ENCODE measurements around the gene NFATC4. TPM values are rescaled to one million over a fixed set of nuclear protein-coding genes. Genes with fewer than 3 reads are reported as not detected.
"Not testable (repeated sequence)": the region's sequence is repeated elsewhere in the genome, so short reads cannot be mapped to it uniquely, and the experiment has no call there.

Gene NFATC4
- total RNA-seq, 2 experiments from 2014 or later, result 0.11 to 0.30 TPM

DNA sequence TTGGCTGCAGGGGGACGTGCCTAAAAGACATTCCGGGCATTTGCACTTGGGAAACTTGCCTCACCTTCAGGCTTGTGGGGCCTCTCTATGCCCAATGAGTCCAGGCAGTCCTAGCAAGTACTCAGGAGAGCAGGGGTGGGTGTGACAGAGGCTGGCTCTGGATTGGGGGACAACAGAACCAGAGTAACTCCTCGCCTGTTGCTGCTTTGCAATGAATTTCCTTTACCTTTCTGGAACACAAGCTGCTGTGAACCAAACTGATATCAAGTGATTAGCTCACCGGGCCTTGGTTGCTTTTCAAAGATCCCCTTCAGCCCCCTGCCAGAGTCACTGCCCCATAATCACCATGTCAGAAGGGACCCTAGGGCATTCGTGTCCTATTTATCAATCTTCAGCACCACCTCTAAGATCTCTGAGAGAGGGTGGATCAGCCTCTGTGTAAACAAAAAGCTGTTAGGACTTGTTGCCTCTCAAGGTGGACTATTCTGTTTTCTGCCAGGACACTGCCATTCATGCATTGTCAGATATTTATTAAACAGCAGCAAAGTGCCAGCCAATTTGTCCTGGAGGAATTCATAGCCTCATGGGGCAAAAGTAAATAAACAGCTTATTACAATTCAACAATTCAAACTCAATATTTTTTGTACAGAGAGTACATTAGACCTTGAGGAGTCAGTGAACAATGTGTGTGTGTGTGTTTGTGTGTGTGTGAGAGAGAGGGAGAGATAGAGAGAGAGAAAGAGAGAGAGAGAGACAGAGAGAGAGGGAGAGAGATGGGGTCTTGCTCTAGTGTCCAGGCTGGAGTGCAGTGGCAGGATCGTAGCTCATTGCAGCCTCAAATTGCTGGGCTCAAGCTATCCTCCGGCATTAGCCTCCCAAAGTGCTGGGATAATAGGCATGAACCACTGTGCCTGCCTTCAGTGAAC lies 11.3 kb downstream of the NFATC4 start:
- peaks cover 11% of the 10 kb centered on the region for H3K27me3 Mint-ChIP-seq
- intact Hi-C loops (cut with DNase I, micrococcal nuclease), result no loop called here
- H3K27ac Mint-ChIP-seq, result no peak overlapping the region
- no peak overlapping the region for H3K4me3 Mint-ChIP-seq
- no peaks in the 10 kb centered on the region for H3K36me3 Mint-ChIP-seq (ENCODE audit: low read depth)
- H3K9me3 Mint-ChIP-seq (ENCODE audit: low read depth), result no peaks in the 10 kb centered on the region
- no peak for DNase-seq
- ChIA-PET CTCF (interaction anchor here (0.6 to 1.6 kb wide), 3 partner anchors 18 to 57 kb away, joined by 3 to 5 read pairs (median 4); no protein-coding TSS in a partner anchor), POLR2A (interaction anchor here (0.9 kb wide), 1 partner anchor 19 kb away, joined by 3 read pairs; the partner anchor contains the start of gene NYNRIN)
- no peak for ATAC-seq
- H3K4me1 Mint-ChIP-seq, result no peaks in the 10 kb centered on the region

DNA sequence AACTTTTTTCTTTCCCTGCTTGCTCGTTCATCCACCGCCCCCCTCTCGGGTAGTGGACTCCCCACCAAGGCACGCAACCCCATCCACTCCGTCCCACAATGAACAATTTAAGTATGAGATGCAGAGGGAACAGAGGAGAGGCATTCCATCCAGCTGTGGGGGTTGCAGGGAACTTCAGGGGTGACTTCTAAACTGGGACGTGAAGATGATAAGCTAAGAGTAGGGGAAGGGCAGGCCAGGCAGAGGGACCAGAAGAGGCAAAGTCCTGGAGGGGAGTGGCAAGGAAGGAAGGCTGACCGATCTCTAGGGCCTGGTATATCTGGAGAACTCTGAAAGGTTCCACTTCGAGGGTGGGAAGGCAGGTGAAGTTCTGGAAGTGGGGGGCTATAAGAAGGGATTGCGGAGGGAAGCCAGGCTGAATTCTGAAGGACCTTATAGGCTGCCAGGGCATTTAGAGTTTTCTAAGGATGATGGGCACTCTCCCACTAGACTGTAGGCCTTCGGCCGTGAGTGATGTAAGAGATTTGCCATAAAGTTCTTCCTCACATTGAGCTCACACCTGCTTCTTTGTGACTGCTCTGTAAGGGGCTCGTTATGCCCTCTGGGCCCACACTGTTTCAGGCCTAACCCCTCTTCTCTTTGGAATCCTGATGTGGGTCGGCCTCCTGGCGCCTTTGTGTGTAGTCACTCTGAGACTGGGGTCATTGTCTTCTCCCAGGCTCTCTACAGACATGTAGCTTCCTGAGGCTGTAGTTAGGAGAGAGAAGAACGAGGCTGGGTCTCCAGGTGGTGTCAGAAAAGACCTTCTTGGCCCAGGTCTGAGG lies 12.1 kb downstream of the NFATC4 start:
- no peak for ATAC-seq
- ChIA-PET CTCF (no interaction called here), POLR2A (no interaction called here)
- Mint-ChIP-seq H3K4me1 (no peaks in the 10 kb centered on the region), H3K36me3 (ENCODE audit: low read depth) (no peaks in the 10 kb centered on the region), H3K9me3 (ENCODE audit: low read depth) (no peaks in the 10 kb centered on the region), H3K27ac (no peak overlapping the region), H3K27me3 (peaks cover 11% of the 10 kb centered on the region), H3K4me3 (no peak overlapping the region)
- DNase-seq, result no peak
- intact Hi-C loops (cut with DNase I, micrococcal nuclease), result no loop called here

DNA sequence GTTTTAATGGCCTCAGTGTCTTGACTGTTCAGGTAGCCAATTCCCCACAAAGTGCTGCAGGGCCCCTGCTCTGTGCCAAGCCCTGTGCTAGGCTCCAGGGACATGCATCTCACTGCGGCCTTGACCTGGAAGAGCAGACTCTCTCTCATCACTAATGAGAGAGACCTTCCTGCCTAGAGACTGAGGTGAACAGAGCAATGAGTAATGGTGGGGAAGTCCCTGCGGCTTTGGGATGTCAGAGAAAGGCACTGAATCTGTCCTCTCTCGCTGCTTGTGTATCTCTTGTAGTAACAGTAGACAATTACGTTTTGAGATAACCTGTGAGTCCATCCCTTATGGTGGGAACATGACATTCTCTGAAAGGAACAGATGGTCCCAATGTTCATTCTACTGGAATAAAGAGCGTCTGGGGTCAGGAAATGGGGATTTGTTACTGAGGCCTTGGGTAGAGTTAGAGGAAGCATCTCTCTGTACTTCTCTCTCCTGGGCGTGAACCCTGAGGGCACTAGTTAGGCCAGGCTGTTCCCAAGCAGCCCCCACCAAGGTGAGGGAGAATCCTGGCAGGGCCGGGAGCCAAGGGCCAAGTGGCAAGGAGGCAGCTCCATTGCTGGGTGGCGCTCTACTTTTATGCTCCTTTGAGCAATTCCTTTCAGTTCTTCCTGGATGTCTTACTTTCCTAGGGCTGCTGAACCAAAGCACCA lies 13.5 kb downstream of the NFATC4 start:
- no peaks in the 10 kb centered on the region for H3K4me1 Mint-ChIP-seq
- no peak overlapping the region for H3K27ac Mint-ChIP-seq
- H3K4me3 Mint-ChIP-seq, result no peak overlapping the region
- DNase-seq (peak; percentile 39), ATAC-seq (peak; percentile 92)
- intact Hi-C loops (cut with DNase I, micrococcal nuclease), result no loop called here
- POLR2A ChIA-PET, result no interaction called here
- H3K27me3 Mint-ChIP-seq, result peaks cover 11% of the 10 kb centered on the region
- H3K9me3 Mint-ChIP-seq (ENCODE audit: low read depth), result no peaks in the 10 kb centered on the region
- no peaks in the 10 kb centered on the region for H3K36me3 Mint-ChIP-seq (ENCODE audit: low read depth)
- CTCF ChIA-PET, result interaction anchor here (1.0 to 1.5 kb wide), 2 partner anchors 16 to 49 kb away, joined by 4 read pairs; no protein-coding TSS in a partner anchor

DNA sequence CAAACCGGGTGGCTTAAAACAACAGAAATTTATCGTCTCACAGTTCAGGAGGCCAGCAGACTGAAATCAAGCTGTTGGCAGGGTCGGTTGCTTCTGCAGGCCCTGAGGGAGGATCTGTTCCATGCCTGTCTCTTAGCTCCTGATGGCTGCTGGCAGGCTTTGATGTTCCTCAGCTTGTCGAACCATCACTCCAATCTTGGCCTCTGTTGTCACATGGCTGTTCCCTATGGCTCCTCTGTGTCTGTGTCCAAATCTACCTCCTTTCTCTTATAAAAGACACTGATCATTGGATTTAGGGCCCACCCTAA lies 14.0 kb downstream of the NFATC4 start:
- POLR2A ChIA-PET, result no interaction called here
- ATAC-seq (no peak), DNase-seq (no peak)
- H3K4me1 Mint-ChIP-seq, result no peaks in the 10 kb centered on the region
- intact Hi-C loops (cut with DNase I, micrococcal nuclease), result no loop called here
- H3K36me3 Mint-ChIP-seq (ENCODE audit: low read depth), result no peaks in the 10 kb centered on the region
- no peak overlapping the region for H3K4me3 Mint-ChIP-seq
- peaks cover 13% of the 10 kb centered on the region for H3K27me3 Mint-ChIP-seq
- CTCF ChIA-PET, result interaction anchor here (0.8 to 1.5 kb wide), 3 partner anchors 16 to 50 kb away, joined by 3 to 4 read pairs (median 4); no protein-coding TSS in a partner anchor
- H3K27ac Mint-ChIP-seq, result no peak overlapping the region
- no peaks in the 10 kb centered on the region for H3K9me3 Mint-ChIP-seq (ENCODE audit: low read depth)

DNA sequence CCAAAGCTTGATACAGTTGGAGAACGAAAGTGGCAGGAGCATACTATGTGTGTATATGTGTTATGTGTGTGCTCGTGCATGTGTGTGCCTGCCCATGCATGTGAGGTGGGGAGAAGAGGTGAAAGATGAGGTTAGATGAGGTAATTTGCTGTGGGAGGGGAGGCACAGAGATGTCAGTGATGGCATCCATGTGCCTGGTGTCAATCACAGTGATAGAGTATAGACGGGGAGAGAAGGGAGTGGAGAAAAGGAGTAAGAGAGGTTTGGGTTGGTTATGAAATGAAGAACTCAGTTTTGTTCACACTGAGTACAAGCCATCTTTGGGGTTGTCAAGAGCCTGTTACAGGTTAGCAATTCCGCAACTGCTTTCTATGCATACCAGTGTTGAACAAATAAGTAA lies 16.2 kb downstream of the NFATC4 start:
- ATAC-seq, result no peak
- CTCF ChIA-PET, result interaction anchor here (0.8 to 1.1 kb wide), 2 partner anchors 51 to 291 kb away, joined by 3 read pairs; no protein-coding TSS in a partner anchor
- Mint-ChIP-seq H3K9me3 (ENCODE audit: low read depth) (no peaks in the 10 kb centered on the region), H3K27ac (no peak overlapping the region), H3K4me3 (no peak overlapping the region), H3K4me1 (no peaks in the 10 kb centered on the region), H3K27me3 (peaks cover 16% of the 10 kb centered on the region), H3K36me3 (ENCODE audit: low read depth) (no peaks in the 10 kb centered on the region)
- no peak for DNase-seq
- POLR2A ChIA-PET, result no interaction called here
- intact Hi-C loops (cut with DNase I, micrococcal nuclease), result no loop called here

DNA sequence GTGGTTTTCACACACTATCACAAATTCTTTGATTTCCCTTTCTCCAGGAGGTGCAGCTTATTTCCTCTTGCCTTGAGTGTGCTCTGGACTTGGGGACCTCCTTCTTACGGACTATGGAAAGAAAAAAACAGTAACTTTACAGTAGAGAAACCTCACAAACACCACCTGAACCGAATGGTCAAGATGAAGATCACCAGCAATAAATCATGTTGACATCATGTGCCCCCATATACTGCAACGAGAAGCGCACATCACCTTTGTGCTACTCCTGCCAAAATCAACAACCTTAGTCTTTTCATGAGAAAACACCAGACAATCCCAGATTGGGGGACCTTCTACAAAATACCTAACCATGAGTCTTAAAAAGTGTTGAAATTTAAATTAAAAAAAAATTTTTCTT lies 17.5 kb downstream of the NFATC4 start:
- DNase-seq, result no peak
- peaks cover 14% of the 10 kb centered on the region for H3K27me3 Mint-ChIP-seq
- ATAC-seq, result no peak
- H3K36me3 Mint-ChIP-seq (ENCODE audit: low read depth), result no peaks in the 10 kb centered on the region
- ChIA-PET POLR2A (no interaction called here), CTCF (interaction anchor here (0.6 to 1.1 kb wide), 3 partner anchors 24 to 593 kb away, joined by 3 to 5 read pairs (median 3); no protein-coding TSS in a partner anchor)
- H3K9me3 Mint-ChIP-seq (ENCODE audit: low read depth), result no peaks in the 10 kb centered on the region
- intact Hi-C loops (cut with DNase I, micrococcal nuclease), result no loop called here
- H3K4me3 Mint-ChIP-seq, result no peak overlapping the region
- no peak overlapping the region for H3K27ac Mint-ChIP-seq
- H3K4me1 Mint-ChIP-seq, result no peaks in the 10 kb centered on the region

DNA sequence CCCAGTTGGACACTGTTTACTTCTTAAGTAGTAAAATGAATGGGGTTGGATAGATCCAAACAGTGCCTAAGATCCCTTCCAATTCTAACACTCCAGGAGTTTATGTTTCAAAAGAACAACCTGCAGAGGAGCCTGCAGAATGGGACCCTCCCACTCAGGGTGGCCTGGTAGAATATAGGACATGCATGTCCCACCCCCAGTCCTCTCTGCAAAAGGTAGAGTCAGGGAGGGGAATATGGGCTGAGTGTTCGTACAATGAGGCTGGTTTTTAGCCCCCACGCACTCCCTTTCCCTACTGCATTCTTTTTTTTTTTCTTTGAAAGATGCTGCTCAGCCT lies 19.0 kb downstream of the NFATC4 start:
- no peaks in the 10 kb centered on the region for H3K36me3 Mint-ChIP-seq (ENCODE audit: low read depth)
- ATAC-seq (no peak), DNase-seq (no peak)
- intact Hi-C loops (cut with DNase I, micrococcal nuclease), result no loop called here
- no peaks in the 10 kb centered on the region for H3K9me3 Mint-ChIP-seq (ENCODE audit: low read depth)
- no peaks in the 10 kb centered on the region for H3K4me1 Mint-ChIP-seq
- no peak overlapping the region for H3K27ac Mint-ChIP-seq
- H3K27me3 Mint-ChIP-seq, result peaks cover 17% of the 10 kb centered on the region
- CTCF ChIA-PET, result interaction anchor here (0.9 kb wide), 1 partner anchor 10 kb away, joined by 3 read pairs; no protein-coding TSS in a partner anchor
- no peak overlapping the region for H3K4me3 Mint-ChIP-seq
- POLR2A ChIA-PET, result no interaction called here

DNA sequence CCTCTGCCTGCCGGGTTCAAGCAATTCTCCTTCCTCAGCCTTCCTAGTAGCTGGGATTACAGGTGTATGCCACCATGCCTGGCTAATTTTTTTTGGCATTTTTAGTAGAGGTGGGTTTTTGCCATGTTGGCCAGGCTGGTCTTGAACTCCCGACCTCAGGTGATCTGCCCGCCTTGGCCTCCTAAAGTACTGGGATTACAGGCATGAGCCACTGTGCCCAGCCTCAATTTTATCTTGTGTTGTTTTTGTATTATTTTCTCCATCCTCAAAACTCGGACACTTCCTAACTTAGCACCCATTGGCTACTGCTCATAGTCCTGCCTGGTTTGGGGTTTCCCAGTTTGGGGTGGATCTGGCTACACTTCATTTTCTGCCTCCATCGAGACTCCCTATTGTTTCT lies 19.6 kb downstream of the NFATC4 start:
- H3K4me3 Mint-ChIP-seq; ATAC-seq; H3K27ac Mint-ChIP-seq; DNase-seq; H3K4me1 Mint-ChIP-seq; POLR2A ChIA-PET; H3K36me3 Mint-ChIP-seq (ENCODE audit: low read depth); intact Hi-C loops (cut with DNase I, micrococcal nuclease); H3K9me3 Mint-ChIP-seq (ENCODE audit: low read depth): not testable (repeated sequence)
- H3K27me3 Mint-ChIP-seq, result peaks cover 14% of the 10 kb centered on the region
- CTCF ChIA-PET, result interaction anchor here (1.0 kb wide), 1 partner anchor 54 kb away, joined by 3 read pairs; no protein-coding TSS in a partner anchor

DNA sequence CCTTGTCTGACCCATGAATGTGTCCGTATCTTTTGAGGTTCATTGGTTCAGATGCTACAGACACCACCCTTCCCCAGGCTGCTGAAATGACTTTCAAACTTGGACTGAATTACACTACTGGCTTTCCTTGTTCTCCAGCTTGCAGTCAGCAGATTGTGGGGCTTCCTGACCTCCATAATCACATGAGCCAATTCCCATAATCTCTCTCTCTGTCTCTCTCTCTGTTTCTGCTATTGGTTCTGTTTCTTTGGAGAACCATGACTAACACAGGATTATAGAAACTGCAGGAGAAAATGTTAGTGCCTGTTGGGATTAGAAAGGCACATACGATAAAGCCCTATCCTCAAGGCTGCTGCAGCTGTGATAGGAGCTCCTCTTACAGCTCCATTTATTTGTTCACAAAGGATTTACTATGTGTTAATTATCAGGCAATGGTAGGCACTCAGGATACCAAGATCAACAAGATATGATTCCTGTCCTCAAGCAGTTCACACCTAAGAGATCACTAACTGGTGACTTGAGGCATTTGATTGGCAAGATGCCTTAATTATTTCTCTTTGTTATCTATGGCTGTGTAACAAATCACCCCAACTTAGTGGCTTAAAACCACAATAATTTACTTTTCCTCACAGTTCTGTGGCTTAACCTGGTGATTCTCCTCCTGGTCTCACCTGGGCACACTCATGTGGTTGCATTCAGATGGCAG lies 20.6 kb downstream of the NFATC4 start:
- Mint-ChIP-seq H3K4me1 (no peaks in the 10 kb centered on the region), H3K36me3 (ENCODE audit: low read depth) (no peaks in the 10 kb centered on the region), H3K27me3 (peaks cover 15% of the 10 kb centered on the region), H3K27ac (no peak overlapping the region), H3K4me3 (no peak overlapping the region), H3K9me3 (ENCODE audit: low read depth) (no peaks in the 10 kb centered on the region)
- ATAC-seq (no peak), DNase-seq (no peak)
- CTCF ChIA-PET, result interaction anchor here (0.9 to 1.0 kb wide), 3 partner anchors 48 to 81 kb away, joined by 3 to 4 read pairs (median 3); partner anchors contain the start of gene CIDEB
- intact Hi-C loops (cut with DNase I, micrococcal nuclease), result no loop called here
- POLR2A ChIA-PET, result no interaction called here

DNA sequence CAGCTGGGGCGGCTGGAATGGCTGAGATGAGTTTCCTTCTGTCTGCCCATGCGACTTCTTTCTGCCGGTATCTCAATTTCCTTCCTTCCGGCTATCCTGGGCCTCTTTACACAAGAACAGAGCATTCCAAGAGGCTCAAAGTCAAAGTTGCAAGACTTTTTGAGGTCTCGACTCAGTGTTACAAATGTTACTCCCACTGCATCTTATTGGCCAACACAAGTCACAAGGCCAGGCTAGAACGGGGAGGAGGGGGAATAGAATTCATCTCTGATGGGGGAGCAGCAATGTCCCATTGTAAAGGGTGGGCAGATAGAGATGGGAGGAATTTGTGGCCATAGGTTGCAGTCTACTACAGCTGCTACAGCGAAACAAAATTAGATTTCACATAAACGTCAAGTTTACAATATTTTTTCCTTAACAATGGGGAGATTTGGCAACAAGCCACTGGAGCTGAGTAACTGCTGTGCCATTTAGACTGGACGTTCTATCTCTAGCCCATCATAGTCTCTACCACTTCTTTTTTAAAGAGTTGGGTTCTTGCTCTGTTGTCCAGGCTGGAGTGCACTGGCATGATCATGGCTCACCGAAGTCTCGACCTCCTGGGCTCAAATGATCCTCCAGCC lies 21.4 kb downstream of the NFATC4 start:
- H3K36me3 Mint-ChIP-seq (ENCODE audit: low read depth), result no peaks in the 10 kb centered on the region
- H3K4me1 Mint-ChIP-seq, result no peaks in the 10 kb centered on the region
- ATAC-seq (no peak), DNase-seq (no peak)
- CTCF ChIA-PET, result interaction anchor here (0.9 kb wide), 1 partner anchor 48 kb away, joined by 4 read pairs; no protein-coding TSS in a partner anchor
- intact Hi-C loops (cut with DNase I, micrococcal nuclease), result no loop called here
- peaks cover 12% of the 10 kb centered on the region for H3K27me3 Mint-ChIP-seq
- POLR2A ChIA-PET, result no interaction called here
- H3K4me3 Mint-ChIP-seq, result no peak overlapping the region
- no peak overlapping the region for H3K27ac Mint-ChIP-seq
- H3K9me3 Mint-ChIP-seq (ENCODE audit: low read depth), result no peaks in the 10 kb centered on the region
